ENCODE measurements around the gene MPLKIP. TPM values are rescaled to one million over a fixed set of nuclear protein-coding genes. Genes with fewer than 3 reads are reported as not detected.

Gene MPLKIP
- total RNA-seq, 1 experiment from 2014 or later, result 43.2 TPM

DNA sequence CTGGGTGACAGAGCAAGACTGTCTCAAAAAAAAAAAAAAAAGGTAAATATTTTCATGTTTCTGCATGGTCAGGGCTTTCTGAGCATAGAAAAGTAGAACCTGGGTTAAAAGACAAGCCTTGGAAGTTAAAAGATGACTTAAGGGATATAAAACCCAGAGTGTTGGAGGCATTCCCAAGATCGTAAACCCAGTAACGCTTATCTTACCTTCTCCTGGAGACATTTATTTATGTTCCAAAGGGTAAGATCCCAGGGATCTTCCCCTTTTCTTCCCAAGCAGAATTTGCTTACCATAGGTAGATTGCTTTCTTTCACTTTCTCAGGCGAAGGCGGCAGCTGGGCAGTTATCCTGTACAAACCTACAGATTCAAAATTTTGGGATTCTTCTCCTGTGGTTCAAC lies 22.6 kb upstream of the MPLKIP start:
- Histone ChIP-seq H2BK5ac (ENCODE audit: insufficient read length, low read length) (no peak overlapping the region), H3K27ac (ENCODE audit: insufficient read length, low read depth, low read length) (no peak overlapping the region), H2BK15ac (ENCODE audit: low read depth, low read length) (no peak overlapping the region), H3K9me3 (ENCODE audit: control insufficient read depth, low read depth, low read length) (no peaks in the 10 kb centered on the region), H3K4me1 (ENCODE audit: insufficient read depth, low read length) (no peaks in the 10 kb centered on the region; the same call in 1 of the 2 replicates), H3K9ac (ENCODE audit: extremely low read depth, insufficient read length, low read length) (no peak overlapping the region), H3K4ac (ENCODE audit: low read depth, low read length) (no peak overlapping the region), H3K79me2 (ENCODE audit: insufficient read depth, low read length) (no peaks in the 10 kb centered on the region), H2AFZ (ENCODE audit: low read length) (no peak overlapping the region), H3K14ac (ENCODE audit: insufficient read depth, low read length) (no peak overlapping the region), H3K27me3 (ENCODE audit: insufficient read depth, low read length) (no peaks in the 10 kb centered on the region), H3K56ac (ENCODE audit: insufficient read length, low read depth, low read length) (no peak overlapping the region), H3T11ph (ENCODE audit: low read length) (no peak overlapping the region), H3K79me1 (ENCODE audit: insufficient read depth, low read depth, low read length, poor library complexity, severe bottlenecking) (no peaks in the 10 kb centered on the region), H2BK120ac (ENCODE audit: low read depth, low read length, poor library complexity, severe bottlenecking) (no peak overlapping the region), H2BK20ac (ENCODE audit: low read depth, low read length, poor library complexity, severe bottlenecking) (no peak overlapping the region), H4K8ac (replicated peaks; ENCODE audit: insufficient read length, low read depth, low read length) (no peak overlapping the region), H2AK5ac (ENCODE audit: insufficient read length, low read length) (no peak overlapping the region), H3K4me2 (ENCODE audit: insufficient read depth, insufficient read length, low read length) (no peak overlapping the region), H2BK12ac (ENCODE audit: insufficient read length, low read depth, low read length) (no peak overlapping the region), H3K23ac (ENCODE audit: insufficient read length, low read depth, low read length) (no peak overlapping the region), H4K20me1 (ENCODE audit: control insufficient read depth, insufficient read depth, insufficient read length) (no peaks in the 10 kb centered on the region), H3K18ac (ENCODE audit: insufficient read length, low read depth, low read length) (no peak overlapping the region), H4K91ac (ENCODE audit: insufficient read length, low read depth, low read length) (no peak overlapping the region), H3K23me2 (ENCODE audit: insufficient read length, low read depth, low read length, poor library complexity, severe bottlenecking) (no peaks in the 10 kb centered on the region), H4K5ac (ENCODE audit: insufficient read length, low read depth, low read length) (no peak overlapping the region)
- no CpG with 5 or more reads among the region's 4 CpGs for WGBS (ENCODE audit: extremely low coverage, insufficient read length, low lambda C conversion rate)
- DNase-seq, result no peak
- Mint-ChIP-seq H3K4me1 (peaks cover 0 to 5% of the 10 kb centered on the region in 2 experiments; a peak in 1 of 4 replicates), H3K4me3 (no peak overlapping the region), H3K27ac (no peak overlapping the region), H3K36me3 (ENCODE audit: insufficient read depth in 1 of 3, low read depth in 3 of 3) (no peaks in the 10 kb centered on the region), H3K27me3 (ENCODE audit: low read depth) (no peaks in the 10 kb centered on the region), H3K9me3 (no peaks in the 10 kb centered on the region)
- TF ChIP-seq, protein P1, sequence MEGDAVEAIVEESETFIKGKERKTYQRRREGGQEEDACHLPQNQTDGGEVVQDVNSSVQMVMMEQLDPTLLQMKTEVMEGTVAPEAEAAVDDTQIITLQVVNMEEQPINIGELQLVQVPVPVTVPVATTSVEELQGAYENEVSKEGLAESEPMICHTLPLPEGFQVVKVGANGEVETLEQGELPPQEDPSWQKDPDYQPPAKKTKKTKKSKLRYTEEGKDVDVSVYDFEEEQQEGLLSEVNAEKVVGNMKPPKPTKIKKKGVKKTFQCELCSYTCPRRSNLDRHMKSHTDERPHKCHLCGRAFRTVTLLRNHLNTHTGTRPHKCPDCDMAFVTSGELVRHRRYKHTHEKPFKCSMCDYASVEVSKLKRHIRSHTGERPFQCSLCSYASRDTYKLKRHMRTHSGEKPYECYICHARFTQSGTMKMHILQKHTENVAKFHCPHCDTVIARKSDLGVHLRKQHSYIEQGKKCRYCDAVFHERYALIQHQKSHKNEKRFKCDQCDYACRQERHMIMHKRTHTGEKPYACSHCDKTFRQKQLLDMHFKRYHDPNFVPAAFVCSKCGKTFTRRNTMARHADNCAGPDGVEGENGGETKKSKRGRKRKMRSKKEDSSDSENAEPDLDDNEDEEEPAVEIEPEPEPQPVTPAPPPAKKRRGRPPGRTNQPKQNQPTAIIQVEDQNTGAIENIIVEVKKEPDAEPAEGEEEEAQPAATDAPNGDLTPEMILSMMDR (conservative IDR thresholded peaks at IDR 0.05), result no peak
